Thymus (tissue), 11 donors: ENCODE results near the gene VGLL3. TPM values are rescaled to one million over a fixed set of nuclear protein-coding genes. Genes with fewer than 3 reads are reported as not detected.
"Not testable (repeated sequence)": the region's sequence is repeated elsewhere in the genome, so short reads cannot be mapped to it uniquely, and the experiment has no call there.

Experiments used
- DNase-seq, 9 donors: peaks; one replicate each; pipeline ENCODE4 v3.0.0-alpha.2; 2013; ENCODE audit warnings: low spot score in 9 of 9, low read depth in 6 of 9, missing footprints in 1 of 9
- H3K27ac ChIP-seq, 2 donors: one replicate each; pipeline ENCODE4 v1.5.1; 2013; ENCODE audit warnings: control low read depth in 1 of 2, low read depth in 1 of 2, low read length in 1 of 2, mild to moderate bottlenecking in 1 of 2, moderate library complexity in 1 of 2
- H3K27me3 ChIP-seq, 2 donors: one replicate each; pipeline ENCODE4 v1.5.1; 2013; ENCODE audit warnings: low read length in 1 of 2; ENCODE audit not compliant: control insufficient read depth in 2 of 2, insufficient read depth in 1 of 2
- H3K36me3 ChIP-seq, 2 donors: one replicate each; pipeline ENCODE4 v1.5.1; 2013; ENCODE audit warnings: low read length in 1 of 2, mild to moderate bottlenecking in 1 of 2, moderate library complexity in 1 of 2; ENCODE audit not compliant: control insufficient read depth in 2 of 2, insufficient read depth in 2 of 2
- H3K4me1 ChIP-seq, 2 donors: one replicate each; pipeline ENCODE4 v1.5.1; 2013; ENCODE audit warnings: low read length in 2 of 2; ENCODE audit not compliant: control insufficient read depth in 2 of 2, insufficient read depth in 2 of 2
- H3K4me3 ChIP-seq, 2 donors: one replicate each; pipeline ENCODE4 v1.5.1; 2013; ENCODE audit warnings: low read length in 2 of 2, control low read depth in 1 of 2, mild to moderate bottlenecking in 1 of 2
- H3K9me3 ChIP-seq, 2 donors: one replicate each; pipeline ENCODE4 v1.5.1; 2013; ENCODE audit warnings: low read length in 1 of 2, mild to moderate bottlenecking in 1 of 2; ENCODE audit not compliant: control insufficient read depth in 2 of 2, insufficient read depth in 1 of 2
- WGBS: extraction: QIAGEN DNeasy Blood & Tissue Kit; methylation state at CpG from one replicate; pipeline ENCODE4 v1.1.7; 2013; 5-methylcytosine and 5-hydroxymethylcytosine counted together
- polyA plus RNA-seq: library from polyadenylated mRNA; stranded (reverse); fragments of 200-250 nt; gene quantifications from one replicate; pipeline ENCODE4 v1.2.3, GENCODE V29; 2013
- total RNA-seq: library from RNA; stranded (reverse); fragments of 120-200 nt; gene quantifications from one replicate; pipeline ENCODE4 v1.2.4, GENCODE V29; 2013
- donor health status: healthy.

VGLL3 gene
- total and polyA plus RNA-seq, 2 donors = 0.24 to 2.1 TPM

DNA sequence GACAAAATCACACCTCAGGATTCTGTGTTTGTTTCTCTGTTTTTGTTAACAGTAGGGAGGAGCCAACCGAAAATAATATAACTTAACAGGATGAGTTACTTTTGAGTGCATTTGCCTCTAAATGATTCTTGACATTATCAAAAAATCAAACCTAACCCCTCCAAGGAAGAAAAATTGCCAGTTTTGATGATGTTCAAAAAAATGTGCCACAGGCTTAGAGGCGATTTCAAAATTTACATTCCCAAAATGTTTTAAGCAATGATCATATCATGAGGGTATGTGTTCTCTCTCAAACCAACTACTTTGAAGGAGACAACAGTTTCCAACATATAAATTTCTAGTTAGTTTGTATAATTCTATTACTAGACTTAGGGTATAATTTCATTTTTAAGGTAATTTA lies 6.7 kb downstream of the VGLL3 start:
- WGBS = 95% methylated on average over 2 of the region's 2 CpGs
- Histone ChIP-seq H3K9me3 (no peaks in the 10 kb centered on the region), H3K27ac (no peak overlapping the region), H3K4me1 (no peaks in the 10 kb centered on the region), H3K36me3 (no peaks in the 10 kb centered on the region), H3K27me3 (peaks cover 0 to 3% of the 10 kb centered on the region in 2 donors), H3K4me3 (no peak overlapping the region)
- DNase-seq = no peak

DNA sequence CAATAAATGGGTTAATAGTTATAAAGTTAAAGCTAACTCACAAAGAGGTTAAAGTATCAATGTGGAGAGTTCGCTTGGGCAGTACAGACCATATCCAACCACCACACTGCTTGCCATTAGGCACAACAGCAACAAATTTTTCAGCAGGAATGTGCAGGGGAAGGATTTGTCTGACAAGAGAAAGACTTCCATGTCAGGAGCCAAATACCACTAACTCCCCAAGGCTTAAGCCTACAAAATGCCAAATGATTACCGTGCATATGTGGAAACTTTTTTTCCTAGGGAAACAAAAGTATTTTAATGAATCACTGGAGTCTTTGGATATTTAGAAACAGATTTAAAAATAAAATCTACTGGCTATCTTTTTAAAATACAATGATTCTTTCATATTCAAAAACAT lies 8.1 kb downstream of the VGLL3 start:
- no peak overlapping the region for H3K4me3 ChIP-seq
- no peaks in the 10 kb centered on the region for H3K27me3 ChIP-seq
- H3K27ac ChIP-seq = no peak overlapping the region
- no peaks in the 10 kb centered on the region for H3K4me1 ChIP-seq
- DNase-seq = no peak
- H3K9me3 ChIP-seq = peaks cover 0 to 3% of the 10 kb centered on the region in 2 donors
- no peaks in the 10 kb centered on the region for H3K36me3 ChIP-seq
- 91% methylated on average over 2 of the region's 2 CpGs for whole genome bisulfite sequencing

DNA sequence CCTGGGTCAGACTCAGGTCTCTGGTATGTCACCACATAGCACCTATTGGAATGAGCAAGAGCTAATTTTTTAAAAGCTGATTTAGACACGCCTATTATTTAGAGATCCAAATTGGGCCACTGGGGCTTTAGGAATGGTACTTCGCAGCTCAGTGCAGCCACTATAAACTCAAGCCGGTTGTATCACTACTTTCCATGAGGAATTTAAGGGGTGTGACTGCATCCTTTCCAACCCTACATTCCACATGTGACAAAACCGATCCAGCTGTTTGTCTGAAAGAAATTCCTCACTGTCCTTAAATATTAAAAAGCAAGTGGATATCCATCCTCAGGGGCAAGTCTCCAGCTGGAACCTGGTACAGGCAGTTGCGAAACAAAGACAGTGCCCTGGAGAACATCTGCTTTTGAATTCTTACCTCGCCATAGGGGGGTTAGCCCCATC lies 12.8 kb downstream of the VGLL3 start:
- Histone ChIP-seq H3K4me3 (no peak overlapping the region), H3K27ac (no peak overlapping the region), H3K9me3 (peaks cover 0 to 3% of the 10 kb centered on the region in 2 donors), H3K4me1 (no peaks in the 10 kb centered on the region), H3K27me3 (no peaks in the 10 kb centered on the region), H3K36me3 (no peaks in the 10 kb centered on the region)
- 91% methylated on average over 6 of the region's 6 CpGs for WGBS
- no peak for DNase-seq

DNA sequence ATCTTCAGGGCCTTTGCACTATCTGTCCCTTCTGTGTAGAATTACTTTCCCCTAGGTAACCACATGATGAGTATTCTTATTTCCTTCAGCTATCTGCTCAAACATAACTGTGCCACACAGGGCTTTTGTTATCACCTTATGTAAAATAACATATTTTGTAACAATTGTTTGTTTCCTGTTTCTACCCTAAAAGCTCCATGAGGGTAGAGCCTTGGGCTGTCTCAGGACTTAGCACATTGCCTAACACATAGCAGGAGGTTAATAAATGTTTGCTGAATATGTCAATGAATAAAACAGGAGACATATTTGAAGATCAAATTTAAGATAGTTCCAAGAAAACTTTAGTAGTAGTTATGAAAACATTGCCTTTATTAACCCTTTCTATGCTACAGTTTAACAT lies 14.7 kb downstream of the VGLL3 start:
- no peaks in the 10 kb centered on the region for H3K4me1 ChIP-seq
- DNase-seq = no peak
- H3K36me3 ChIP-seq = no peaks in the 10 kb centered on the region
- no peaks in the 10 kb centered on the region for H3K27me3 ChIP-seq
- H3K9me3 ChIP-seq = peaks cover 0 to 3% of the 10 kb centered on the region in 2 donors
- no peak overlapping the region for H3K4me3 ChIP-seq
- H3K27ac ChIP-seq = no peak overlapping the region

DNA sequence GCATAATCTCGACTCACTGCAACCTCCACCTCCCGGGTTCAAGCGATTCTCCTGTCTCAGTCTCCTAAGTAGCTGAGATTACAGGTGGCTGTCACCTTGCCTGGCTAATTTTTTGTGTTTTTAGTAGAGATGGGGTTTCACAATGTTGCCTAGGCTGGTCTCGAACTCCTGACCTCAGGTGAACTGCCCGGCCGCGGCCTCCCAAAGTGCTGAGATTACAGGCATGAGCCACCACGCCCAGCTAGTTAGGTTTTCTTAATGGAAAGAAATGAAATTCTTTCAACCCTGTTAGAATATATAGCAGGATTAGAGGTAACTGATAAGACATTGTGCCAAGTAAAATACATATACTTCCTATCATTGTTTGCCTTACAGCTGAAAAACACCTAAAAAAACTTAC lies 16.8 kb downstream of the VGLL3 start:
- not testable (repeated sequence) for H3K27ac ChIP-seq

DNA sequence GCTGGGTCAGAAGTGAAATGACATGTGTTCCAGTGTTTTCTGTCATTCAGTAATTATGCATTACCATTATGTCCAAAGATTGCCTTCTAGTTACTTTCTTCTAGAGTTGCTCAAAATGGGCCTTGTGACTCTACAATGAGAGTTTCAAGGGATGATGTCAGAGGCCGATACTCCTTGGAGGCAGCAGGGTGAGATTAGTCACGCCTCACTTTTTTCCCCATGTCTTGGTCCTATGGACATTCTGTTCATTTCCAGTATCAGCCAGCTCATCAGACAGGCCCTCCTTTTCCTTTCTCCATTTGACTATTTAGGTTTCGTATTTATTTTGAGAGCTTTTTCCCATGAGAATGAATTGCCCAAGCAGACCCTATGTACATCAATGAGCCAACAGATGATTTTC lies 17.5 kb downstream of the VGLL3 start:
- DNase-seq = no peak
- 97% methylated on average over 3 of the region's 3 CpGs for WGBS
- H3K36me3 ChIP-seq = no peaks in the 10 kb centered on the region
- peaks cover 0 to under 1% of the 10 kb centered on the region in 2 donors for H3K9me3 ChIP-seq
- H3K27me3 ChIP-seq = no peaks in the 10 kb centered on the region
- no peaks in the 10 kb centered on the region for H3K4me1 ChIP-seq
- H3K4me3 ChIP-seq = no peak overlapping the region
- no peak overlapping the region for H3K27ac ChIP-seq

More for the DNA sequence above, 16.8 kb downstream of the VGLL3 start:
- not testable (repeated sequence) for H3K36me3 ChIP-seq, H3K27me3 ChIP-seq, H3K4me3 ChIP-seq, H3K4me1 ChIP-seq, DNase-seq, H3K9me3 ChIP-seq
- WGBS = 96% methylated on average over 8 of the region's 8 CpGs

DNA sequence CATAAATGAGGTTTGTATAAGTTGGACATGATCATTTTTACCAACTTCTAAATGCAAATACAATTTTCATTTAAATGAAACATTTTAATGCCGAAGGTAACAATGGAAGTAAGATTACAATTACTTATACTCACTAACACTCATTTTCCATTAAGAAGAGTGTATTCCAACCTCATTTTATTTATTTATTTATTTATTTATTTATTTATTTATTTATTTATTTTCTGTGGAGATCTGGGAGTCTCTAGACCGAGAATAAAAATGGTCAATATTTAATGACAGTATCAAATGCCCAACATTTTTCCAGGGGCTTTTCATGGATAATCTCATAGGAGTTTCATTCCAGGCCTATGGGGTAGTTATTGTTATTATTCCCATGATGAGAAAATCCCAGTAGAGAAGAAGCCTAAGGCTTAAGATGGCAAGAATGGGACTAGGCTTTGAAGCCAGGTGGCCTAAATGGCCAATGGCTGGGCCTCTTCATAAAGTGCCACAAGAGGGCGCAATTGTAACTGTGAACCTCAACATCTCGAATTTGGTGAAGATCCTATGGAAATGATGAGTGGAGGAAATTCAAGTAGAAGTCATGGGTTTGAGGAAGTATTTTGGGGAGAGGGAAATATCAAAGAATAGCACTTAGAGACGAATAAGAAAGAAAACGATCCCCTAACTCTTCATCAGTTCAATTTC lies 21.3 kb downstream of the VGLL3 start:
- peak in 5 of 9 donors; percentile 6 to 47 (median 13) for DNase-seq
- 54% methylated on average over 6 of the region's 6 CpGs for WGBS
- Histone ChIP-seq H3K4me3 (no peak overlapping the region), H3K27me3 (no peaks in the 10 kb centered on the region), H3K4me1 (no peaks in the 10 kb centered on the region), H3K27ac (no peak overlapping the region), H3K36me3 (no peaks in the 10 kb centered on the region), H3K9me3 (no peaks in the 10 kb centered on the region)

DNA sequence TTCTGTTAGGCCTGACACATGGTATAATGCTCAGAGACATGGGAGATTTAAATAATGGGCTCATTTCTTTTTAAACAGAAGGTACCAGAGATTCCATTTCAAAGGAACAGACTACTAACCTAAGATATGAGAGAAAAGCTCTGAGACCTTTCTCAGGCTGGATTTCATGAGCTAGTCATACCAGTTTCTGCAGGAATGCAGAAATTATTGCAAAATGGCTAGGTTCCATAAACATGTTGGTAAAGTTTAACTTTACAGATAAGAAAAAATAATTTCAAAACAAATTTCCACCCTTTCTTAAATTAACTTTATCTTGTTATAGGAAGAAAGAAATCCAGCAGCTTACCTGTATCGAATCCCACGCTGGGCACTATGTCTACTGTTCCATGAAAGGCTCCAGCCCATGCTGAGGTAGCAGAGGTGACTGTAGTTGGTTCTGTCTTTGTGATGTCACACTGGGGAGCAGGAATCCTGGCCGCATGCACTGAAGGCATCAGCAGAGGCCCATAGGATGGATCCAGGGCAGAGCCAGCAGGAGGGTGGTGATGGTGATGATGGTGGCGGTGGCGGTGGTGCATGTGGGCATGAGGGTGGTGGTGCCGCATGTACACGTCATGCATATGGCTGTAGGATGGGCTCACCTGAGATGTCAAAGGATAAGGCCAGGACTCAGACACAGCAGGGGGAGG lies 22.6 kb downstream of the VGLL3 start:
- Histone ChIP-seq H3K4me3 (no peak overlapping the region), H3K27me3 (no peaks in the 10 kb centered on the region), H3K4me1 (no peaks in the 10 kb centered on the region), H3K36me3 (no peaks in the 10 kb centered on the region), H3K9me3 (no peaks in the 10 kb centered on the region), H3K27ac (no peak overlapping the region)
- no peak for DNase-seq
- WGBS = 99% methylated on average over 7 of the region's 7 CpGs

DNA sequence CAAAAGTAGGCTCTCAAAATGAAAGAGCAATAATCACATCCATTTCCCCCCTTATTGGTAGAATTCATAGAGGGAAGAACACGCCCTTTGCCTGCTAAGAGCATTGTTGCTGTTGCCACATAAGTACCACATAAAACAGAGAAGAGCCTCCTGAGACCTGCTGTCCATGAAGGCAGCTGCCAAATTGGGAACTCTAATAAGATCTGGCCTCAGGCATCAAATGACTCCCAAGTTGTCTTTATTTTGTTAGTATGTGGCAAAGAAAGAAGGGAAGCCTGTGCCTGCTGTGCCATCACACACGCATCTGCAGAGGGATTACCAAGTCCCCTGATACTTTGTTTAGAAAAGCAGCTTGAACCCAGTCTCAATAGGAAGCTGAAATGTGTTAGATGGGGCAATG lies 23.9 kb downstream of the VGLL3 start:
- 90% methylated on average over 2 of the region's 2 CpGs for WGBS
- H3K36me3 ChIP-seq = no peaks in the 10 kb centered on the region
- no peak overlapping the region for H3K4me3 ChIP-seq
- no peaks in the 10 kb centered on the region for H3K4me1 ChIP-seq
- DNase-seq = no peak
- H3K27me3 ChIP-seq = no peaks in the 10 kb centered on the region
- no peak overlapping the region for H3K27ac ChIP-seq
- H3K9me3 ChIP-seq = no peaks in the 10 kb centered on the region
